Measurements from ENCODE around the gene PTPRB. TPM values are rescaled to one million over a fixed set of nuclear protein-coding genes. Genes with fewer than 3 reads are reported as not detected.

The PTPRB gene
- total and polyA plus RNA-seq, 2 experiments from 2014 or later = 0.36 to 1.7 TPM

DNA sequence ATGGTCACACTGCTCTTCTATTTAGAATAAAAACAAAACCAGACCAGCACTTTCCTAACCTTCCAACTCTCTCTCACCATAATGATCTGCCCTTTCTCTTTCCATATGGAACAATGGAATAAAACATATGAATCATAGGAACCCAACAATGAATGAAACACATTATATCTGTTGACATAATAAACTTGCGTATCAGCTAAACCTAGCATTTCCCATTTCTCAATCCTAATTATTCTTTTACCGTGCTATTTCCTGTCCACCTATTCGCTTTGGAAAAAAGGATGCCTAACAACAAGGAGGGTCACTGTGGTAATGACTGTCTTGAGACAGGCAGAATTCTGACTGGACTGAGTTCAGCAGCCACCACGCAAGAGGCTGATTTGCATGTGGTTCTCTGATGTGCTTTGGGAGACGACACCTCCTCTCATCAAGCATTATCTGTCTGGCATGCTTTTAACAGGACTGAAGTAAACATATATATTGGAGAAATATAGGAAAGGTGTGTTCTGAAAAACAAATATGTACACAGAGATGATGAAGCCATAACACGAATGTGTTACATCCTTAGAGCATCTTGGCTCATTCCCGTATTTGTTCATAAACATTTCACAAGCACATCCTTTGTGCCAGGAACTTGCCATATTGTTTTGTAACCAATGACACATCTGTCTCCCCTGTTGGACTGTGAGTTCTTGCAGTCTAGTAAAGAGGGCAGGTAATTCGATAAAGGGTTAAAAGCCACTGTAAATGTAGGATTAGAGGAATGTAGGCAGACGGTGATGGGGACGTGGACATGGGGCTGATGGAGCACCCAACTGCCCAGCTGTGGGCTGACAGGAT is 87.7 kb downstream of the PTPRB start:
- TF ChIP-seq CTCF (IDR thresholded peaks at IDR 0.05; ENCODE audit: poor library complexity) = no peak
- TF ChIP-seq EZH2 (IDR thresholded peaks at IDR 0.05; ENCODE audit: borderline replicate concordance) = no peak
- TF ChIP-seq EZH2phosphoT487 (IDR thresholded peaks at IDR 0.05; ENCODE audit: low read depth, severe bottlenecking, unreplicated experiment) = no peak
- no peak overlapping the region for H3K4me2 ChIP-seq

DNA sequence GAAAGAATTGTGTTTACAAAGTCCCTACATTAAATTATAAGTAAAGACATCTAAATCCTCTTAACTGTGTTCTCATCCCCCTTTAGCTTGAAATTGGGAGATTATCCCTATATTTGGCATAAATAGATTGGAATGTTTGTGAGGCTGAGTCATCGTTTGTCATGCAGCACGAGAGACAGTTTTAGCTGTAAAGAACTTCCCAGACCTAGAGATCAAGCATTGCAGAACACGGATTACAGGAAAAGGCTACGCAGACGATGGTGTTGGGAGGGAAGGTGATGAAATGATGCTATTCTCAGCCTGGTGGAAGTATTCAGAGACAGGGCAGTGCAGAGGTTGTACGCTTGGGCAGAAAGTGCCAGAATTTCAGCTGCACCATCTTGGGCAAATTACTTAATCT is 93.8 kb downstream of the PTPRB start:
- Histone ChIP-seq H3K9me2 (replicated peaks; ENCODE audit: insufficient read depth) (no peaks in the 10 kb centered on the region), H3K36me3 (replicated peaks; ENCODE audit: insufficient read depth, low read depth) (no peaks in the 10 kb centered on the region), H3K4me2 (no peak overlapping the region), H3K9me3 (ENCODE audit: low read depth) (no peaks in the 10 kb centered on the region), H3K27ac (peak overlapping the region; percentile 36), H4K20me1 (ENCODE audit: insufficient read depth, poor library complexity, severe bottlenecking) (no peaks in the 10 kb centered on the region), H3K4me3 (no peak overlapping the region), H3K27me3 (no peaks in the 10 kb centered on the region), H2AFZ (no peak overlapping the region), H3K79me2 (no peaks in the 10 kb centered on the region), H3K4me1 (ENCODE audit: insufficient read depth) (no peaks in the 10 kb centered on the region)
- TF ChIP-seq EZH2phosphoT487 (IDR thresholded peaks at IDR 0.05; ENCODE audit: low read depth, severe bottlenecking, unreplicated experiment) (no peak), CTCF (IDR thresholded peaks at IDR 0.05; ENCODE audit: poor library complexity) (no peak), EZH2 (IDR thresholded peaks at IDR 0.05; ENCODE audit: borderline replicate concordance) (no peak)
- DNase-seq (ENCODE audit: low spot score) = peak; percentile 59
- WGBS (ENCODE audit: low lambda C conversion rate, missing lambda C conversion rate) = 35% methylated on average over 6 of the region's 6 CpGs

More for the DNA sequence above, 87.7 kb downstream of the PTPRB start:
- no peaks in the 10 kb centered on the region for H3K36me3 ChIP-seq (replicated peaks; ENCODE audit: insufficient read depth, low read depth)
- DNase-seq (ENCODE audit: low spot score) = no peak
- H3K4me1 ChIP-seq (ENCODE audit: insufficient read depth) = no peaks in the 10 kb centered on the region
- no peaks in the 10 kb centered on the region for H3K79me2 ChIP-seq
- H3K9me2 ChIP-seq (replicated peaks; ENCODE audit: insufficient read depth) = no peaks in the 10 kb centered on the region
- no peak overlapping the region for H3K27ac ChIP-seq
- no peaks in the 10 kb centered on the region for H3K27me3 ChIP-seq
- H4K20me1 ChIP-seq (ENCODE audit: insufficient read depth, poor library complexity, severe bottlenecking) = no peaks in the 10 kb centered on the region
- H3K4me3 ChIP-seq = no peak overlapping the region
- H2AFZ ChIP-seq = no peak overlapping the region
- H3K9me3 ChIP-seq (ENCODE audit: low read depth) = no peaks in the 10 kb centered on the region
- 78% methylated on average over 10 of the region's 10 CpGs for WGBS (ENCODE audit: low lambda C conversion rate, missing lambda C conversion rate)

- no peak overlapping the region for H2AFZ ChIP-seq
- no peaks in the 10 kb centered on the region for H3K27me3 ChIP-seq
- no peaks in the 10 kb centered on the region for H4K20me1 ChIP-seq (ENCODE audit: insufficient read depth, poor library complexity, severe bottlenecking)
- no peak overlapping the region for H3K4me2 ChIP-seq
- no peak overlapping the region for H3K4me3 ChIP-seq
- no peak for TF ChIP-seq EZH2phosphoT487 (IDR thresholded peaks at IDR 0.05; ENCODE audit: low read depth, severe bottlenecking, unreplicated experiment)
- TF ChIP-seq CTCF (IDR thresholded peaks at IDR 0.05; ENCODE audit: poor library complexity) = no peak
- no peak for TF ChIP-seq EZH2 (IDR thresholded peaks at IDR 0.05; ENCODE audit: borderline replicate concordance)
- H3K9me2 ChIP-seq (replicated peaks; ENCODE audit: insufficient read depth) = no peaks in the 10 kb centered on the region
- H3K79me2 ChIP-seq = no peaks in the 10 kb centered on the region
- no peaks in the 10 kb centered on the region for H3K36me3 ChIP-seq (replicated peaks; ENCODE audit: insufficient read depth, low read depth)
- no peaks in the 10 kb centered on the region for H3K4me1 ChIP-seq (ENCODE audit: insufficient read depth)
- DNase-seq (ENCODE audit: low spot score) = no peak
- no peak overlapping the region for H3K27ac ChIP-seq
- no peaks in the 10 kb centered on the region for H3K9me3 ChIP-seq (ENCODE audit: low read depth)
- WGBS (ENCODE audit: low lambda C conversion rate, missing lambda C conversion rate) = 47% methylated on average over 1 of the region's 1 CpG
Measured at GRCh38 chr12:70540996-70541395, 96.2 kb downstream of the PTPRB start.

Data from hepatocyte (in vitro differentiated cells).